Loucy (cell line): ENCODE results near the gene DONSON.

Source experiments
- H2AFZ ChIP-seq: fragments of 200-600 bp; sonication (generic); 2 replicates; pipeline ENCODE4 v1.6.0; 2016; ENCODE audit warnings: antibody characterized with exemption, mild to moderate bottlenecking, low read length, moderate library complexity
- H3F3A ChIP-seq: fragments of 200-600 bp; 2 replicates; pipeline ENCODE4 v1.6.0; 2016; ENCODE audit warnings: antibody characterized with exemption, low read depth, mild to moderate bottlenecking
- H3K27me3 ChIP-seq: fragments of 200-600 bp; sonication (generic); 2 replicates; pipeline ENCODE4 v1.6.1; 2014; ENCODE audit warnings: low read length, mild to moderate bottlenecking; ENCODE audit not compliant: insufficient read depth, poor library complexity, severe bottlenecking
- H3K36me3 ChIP-seq: fragments of 200-600 bp; sonication (generic); 2 replicates; pipeline ENCODE4 v1.6.1; 2016; ENCODE audit warnings: low read length; ENCODE audit not compliant: insufficient read depth
- H3K4me1 ChIP-seq: fragments of 200-600 bp; sonication (generic); 2 replicates; pipeline ENCODE4 v1.5.1; 2014; ENCODE audit warnings: low read length, mild to moderate bottlenecking; ENCODE audit not compliant: insufficient read depth, poor library complexity, severe bottlenecking
- H3K4me2 ChIP-seq: fragments of 200-600 bp; sonication (generic); 2 replicates; pipeline ENCODE4 v1.6.0; 2014; ENCODE audit warnings: antibody characterized with exemption, low read length, low read depth, mild to moderate bottlenecking; ENCODE audit not compliant: poor library complexity, severe bottlenecking
- H3K4me3 ChIP-seq: fragments of 200-600 bp; sonication (generic); 2 replicates; pipeline ENCODE4 v1.5.1; 2014; ENCODE audit warnings: low read length, mild to moderate bottlenecking, mixed read lengths; ENCODE audit not compliant: poor library complexity, severe bottlenecking
- H3K79me2 ChIP-seq: fragments of 200-600 bp; sonication (generic); 2 replicates; pipeline ENCODE4 v1.6.1; 2014; ENCODE audit warnings: low read length; ENCODE audit not compliant: insufficient read depth
- H3K9ac ChIP-seq: fragments of 200-600 bp; sonication (generic); 2 replicates; pipeline ENCODE4 v1.6.0; 2014; ENCODE audit warnings: mild to moderate bottlenecking, low read depth, low read length, moderate library complexity; ENCODE audit not compliant: poor library complexity, severe bottlenecking
- H3K9me2 ChIP-seq: fragments of 200-600 bp; sonication (generic); replicated peaks from 2 replicates; pipeline ENCODE4 v1.6.1; 2016; ENCODE audit warnings: low read depth, low read length, mixed read lengths
- H3K9me3 ChIP-seq: fragments of 200-600 bp; sonication (generic); 2 replicates; pipeline ENCODE4 v1.6.1; 2014; ENCODE audit warnings: mild to moderate bottlenecking, antibody characterized with exemption, low read length, low read depth; ENCODE audit not compliant: insufficient read depth
- H4K20me1 ChIP-seq: fragments of 200-600 bp; sonication (generic); 2 replicates; pipeline ENCODE4 v1.6.0; 2014; ENCODE audit warnings: antibody characterized with exemption, low read length, mild to moderate bottlenecking; ENCODE audit not compliant: insufficient read depth, poor library complexity, severe bottlenecking
- CTCF ChIP-seq: fragments of 200-600 bp; sonication (generic); conservative IDR thresholded peaks from 2 replicates; pipeline ENCODE4 v1.5.1; 2014; ENCODE audit warnings: mild to moderate bottlenecking, antibody characterized with exemption, low read length
- EZH2phosphoT487 ChIP-seq: fragments of 200-600 bp; IDR thresholded peaks from 2 replicates; pipeline ENCODE4 v1.6.1; 2018; ENCODE audit warnings: antibody characterized with exemption, mild to moderate bottlenecking, moderate library complexity, borderline replicate concordance

The DONSON gene

GRCh38 chr21:33586927-33587326, 1.6 kb downstream of the DONSON start:
- TF ChIP-seq EZH2phosphoT487 (no peak), CTCF (no peak)
- no peaks in the 10 kb centered on the region for H3K27me3 ChIP-seq
- H3K9me2 ChIP-seq = no peaks in the 10 kb centered on the region
- H3K79me2 ChIP-seq = peaks cover 39% of the 10 kb centered on the region
- H3F3A ChIP-seq = 0 out of 2 replicates have a peak, but pooled peaks cover 3% of the 10 kb centered on the region
- H3K9ac ChIP-seq = peak overlapping the region; percentile 81
- H3K9me3 ChIP-seq = no peaks in the 10 kb centered on the region
- H3K4me1 ChIP-seq = peaks cover 29% of the 10 kb centered on the region
- peak overlapping the region; percentile 91 for H3K4me2 ChIP-seq
- peaks cover 11% of the 10 kb centered on the region for H4K20me1 ChIP-seq
- no peak overlapping the region for H2AFZ ChIP-seq
- H3K4me3 ChIP-seq = peak overlapping the region; percentile 77
- H3K36me3 ChIP-seq = no peaks in the 10 kb centered on the region

GRCh38 chr21:33584455-33584854, 4.0 kb downstream of the DONSON start:
- Histone ChIP-seq H3K9me2 (no peaks in the 10 kb centered on the region), H3F3A (peaks cover 3% of the 10 kb centered on the region; the same call in 1 of the 2 replicates), H2AFZ (no peak overlapping the region), H3K4me3 (no peak overlapping the region), H3K4me1 (peaks cover 29% of the 10 kb centered on the region), H3K9me3 (no peaks in the 10 kb centered on the region), H3K4me2 (peak overlapping the region; percentile 91), H3K79me2 (peaks cover 39% of the 10 kb centered on the region), H4K20me1 (peaks cover 11% of the 10 kb centered on the region), H3K36me3 (peaks cover under 1% of the 10 kb centered on the region; the same call in 1 of the 2 replicates), H3K9ac (no peak overlapping the region), H3K27me3 (no peaks in the 10 kb centered on the region)
- TF ChIP-seq EZH2phosphoT487 (no peak), CTCF (no peak)

- H3K9me2 ChIP-seq = no peaks in the 10 kb centered on the region
Observed at GRCh38 chr21:33578959-33579542, 9.4 kb downstream of the DONSON start.

More at GRCh38 chr21:33578959-33579542, 9.4 kb downstream of the DONSON start:
- Histone ChIP-seq H3K9ac (no peak overlapping the region), H3F3A (peaks cover 3% of the 10 kb centered on the region; the same call in 1 of the 2 replicates), H3K4me1 (peaks cover 4% of the 10 kb centered on the region), H3K4me3 (no peak overlapping the region), H3K9me3 (no peaks in the 10 kb centered on the region), H2AFZ (no peak overlapping the region), H3K4me2 (no peak overlapping the region), H3K27me3 (no peaks in the 10 kb centered on the region), H3K36me3 (peaks cover 50% of the 10 kb centered on the region), H3K79me2 (no peaks in the 10 kb centered on the region), H4K20me1 (no peaks in the 10 kb centered on the region)
- TF ChIP-seq EZH2phosphoT487 = no peak
- no peak for TF ChIP-seq CTCF
